Epidermal melanocyte (primary cell): Measurements from ENCODE around the gene KRTAP4-9.
A peak's percentile ranks its signal among the peaks of the same experiment; 100 is the strongest.
"Not testable (repeated sequence)": the region's sequence is repeated elsewhere in the genome, so short reads cannot be mapped to it uniquely, and the experiment has no call there.

Experiments used
- DNase-seq: peaks from one replicate; pipeline ENCODE4 v3.0.0; 2011; ENCODE audit warnings: low spot score; ENCODE audit not compliant: insufficient read length

Gene KRTAP4-9

DNA sequence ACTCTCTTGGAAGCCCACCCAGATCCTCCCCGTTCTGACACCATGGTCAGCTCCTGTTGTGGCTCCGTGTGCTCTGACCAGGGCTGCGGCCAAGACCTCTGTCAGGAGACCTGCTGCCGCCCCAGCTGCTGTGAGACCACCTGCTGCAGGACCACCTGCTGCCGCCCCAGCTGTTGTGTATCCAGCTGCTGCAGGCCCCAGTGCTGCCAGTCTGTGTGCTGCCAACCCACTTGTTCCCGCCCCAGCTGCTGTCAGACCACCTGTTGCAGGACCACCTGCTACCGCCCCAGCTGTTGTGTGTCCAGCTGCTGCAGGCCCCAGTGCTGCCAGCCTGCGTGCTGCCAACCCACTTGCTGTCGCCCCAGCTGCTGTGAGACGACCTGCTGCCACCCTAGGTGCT lies at the start of gene KRTAP4-9:
KRTAP4-9 (plus strand) TSS at position 43 of the 400 bp plus-strand sequence; CDS start at position 43, 0 bp downstream.
- DNase-seq: not testable (repeated sequence)

DNA sequence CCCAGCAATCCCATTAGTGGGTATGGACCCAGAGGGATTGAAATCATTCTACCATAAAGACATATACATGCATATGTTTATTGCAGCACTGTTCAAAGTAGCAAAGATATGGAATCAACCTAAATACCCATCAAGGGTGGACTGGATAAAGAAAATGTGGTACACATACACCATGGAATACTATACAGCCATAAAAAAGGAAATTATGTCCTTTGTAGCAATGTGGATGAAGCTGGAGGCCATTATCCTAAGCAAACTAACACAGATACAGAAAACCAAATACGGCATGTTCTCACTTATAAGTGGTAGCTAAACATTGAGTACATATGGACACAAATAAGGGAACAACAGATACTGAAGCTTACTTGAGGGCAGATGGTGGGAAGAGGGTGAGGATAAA lies 47.6 kb upstream of the KRTAP4-9 start:
- no peak for DNase-seq

DNA sequence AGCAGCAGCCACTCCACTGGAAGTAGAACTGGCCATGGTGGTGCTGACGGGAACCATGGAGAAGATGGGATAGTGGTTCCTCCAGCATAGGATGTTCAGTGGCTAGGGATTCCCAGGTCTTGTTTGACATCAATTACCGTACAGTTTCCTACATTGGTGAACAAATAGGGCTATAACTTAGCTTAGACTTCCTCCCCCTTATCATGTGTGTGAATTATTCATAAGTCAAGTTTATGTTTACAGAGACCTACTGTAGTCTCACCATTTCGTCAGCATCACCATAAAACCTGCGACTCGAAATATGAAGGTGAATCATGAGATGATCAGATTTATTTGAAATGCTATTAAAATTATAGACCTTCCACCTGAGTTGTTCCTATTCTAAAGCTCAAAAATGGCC lies 46.4 kb upstream of the KRTAP4-9 start:
- DNase-seq: no peak

DNA sequence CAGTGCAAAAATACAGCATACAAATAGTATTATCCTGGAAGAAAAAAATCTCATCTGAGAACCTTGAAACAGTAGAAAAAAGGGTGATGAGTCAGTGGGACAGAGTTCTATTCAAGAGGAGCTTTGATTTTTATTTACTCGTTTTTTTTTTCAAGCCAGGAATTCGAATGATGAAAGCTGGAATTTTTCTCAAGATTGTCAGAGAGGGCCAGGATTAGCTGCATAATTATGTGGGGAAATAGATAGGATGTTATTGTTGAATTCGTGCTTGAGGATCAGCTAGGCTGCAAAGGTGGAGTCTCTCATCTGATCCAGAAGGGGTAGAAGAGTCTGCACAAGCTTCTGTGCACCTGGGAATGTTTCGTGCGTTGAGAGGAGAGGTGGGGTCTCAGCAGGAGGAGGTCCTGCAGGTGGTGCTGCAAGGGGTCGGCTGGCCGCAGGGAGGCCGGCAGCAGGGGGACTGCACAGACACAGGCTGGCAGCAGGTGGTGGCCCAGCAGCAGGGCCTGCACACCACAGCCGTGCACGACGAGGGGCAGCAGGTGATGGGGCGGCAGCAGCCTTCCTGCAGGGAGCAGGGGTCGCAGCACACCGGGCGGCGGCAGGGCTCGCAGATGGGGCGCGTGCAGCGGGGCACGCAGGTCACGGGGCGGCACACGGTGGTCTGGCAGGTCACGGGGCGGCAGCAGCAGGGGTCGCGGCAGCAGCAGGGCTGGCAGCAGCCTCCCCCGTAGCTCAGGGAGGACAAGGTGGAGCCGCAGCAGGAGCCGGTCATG lies 45.7 kb upstream of the KRTAP4-9 start:
- not testable (repeated sequence) for DNase-seq

DNA sequence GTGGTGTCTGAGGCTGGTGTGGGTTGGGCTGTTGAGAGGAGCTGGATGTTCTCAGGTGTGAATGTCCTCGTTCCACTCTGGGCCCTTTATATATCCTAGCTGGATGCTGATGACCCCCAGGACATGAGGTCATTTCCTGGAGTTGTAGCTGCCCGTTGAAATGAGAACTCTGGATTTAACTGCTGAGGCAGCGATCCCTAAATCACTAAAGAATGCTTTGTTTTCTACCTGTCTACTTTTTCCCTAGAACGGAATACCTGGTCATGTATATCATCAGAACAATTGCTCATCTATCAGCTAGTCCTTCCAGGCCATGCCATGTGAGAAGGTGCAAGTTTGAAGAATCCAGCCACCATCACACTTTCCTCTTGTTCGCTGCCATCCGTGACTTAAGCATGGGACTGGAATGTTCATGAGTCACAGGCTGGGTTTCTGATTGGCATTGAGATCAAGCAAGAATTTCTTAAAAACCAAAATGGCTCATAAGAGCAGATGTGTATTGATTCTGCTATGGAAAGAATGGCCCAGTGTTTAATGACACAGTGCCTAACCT lies 45.1 kb upstream of the KRTAP4-9 start, which contains the start of gene KRTAP2-3:
KRTAP2-3 (minus strand) TSS at position 63 of the 553 bp plus-strand sequence. CDS start 64 bp downstream, outside the sequence.
- peak; percentile 71 for DNase-seq

DNA sequence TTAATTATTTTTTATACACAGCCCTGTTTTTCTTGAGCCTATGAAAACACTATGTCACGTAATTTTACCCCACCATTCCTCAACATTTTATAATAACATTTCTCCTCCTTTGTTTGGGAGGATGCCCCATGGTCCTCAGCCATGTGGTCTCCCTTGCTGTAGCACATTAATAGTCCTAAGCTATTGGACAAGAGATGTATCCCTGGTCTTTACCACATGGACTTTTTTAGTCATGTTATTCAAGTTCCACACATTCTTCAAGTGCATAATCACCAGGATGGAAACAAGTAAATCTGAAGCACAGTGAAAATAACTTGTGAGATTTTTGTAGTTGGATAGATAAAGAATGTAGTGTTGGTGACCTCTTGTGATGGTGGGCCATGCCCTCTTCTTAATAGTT lies 43.2 kb upstream of the KRTAP4-9 start:
- peak; percentile 48 for DNase-seq

DNA sequence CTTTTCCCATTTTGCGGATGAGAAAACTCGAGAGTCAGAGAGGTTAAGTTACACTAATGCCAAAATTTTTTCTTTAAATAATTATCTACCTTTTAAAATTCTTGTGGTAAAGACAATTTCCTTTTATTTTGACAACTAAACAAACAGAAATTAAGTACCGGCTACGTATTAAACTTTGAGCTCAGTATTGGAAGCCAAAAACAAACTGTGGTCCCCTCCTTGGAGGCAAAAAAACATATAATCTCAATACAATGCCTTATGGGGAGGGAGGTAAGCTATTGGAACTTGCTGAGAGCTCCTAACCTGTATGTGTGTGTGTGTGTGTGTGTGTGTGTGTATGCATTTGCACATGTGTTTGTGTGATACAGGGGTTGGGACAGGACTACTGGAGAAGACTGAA lies 41.7 kb upstream of the KRTAP4-9 start:
- no peak for DNase-seq

DNA sequence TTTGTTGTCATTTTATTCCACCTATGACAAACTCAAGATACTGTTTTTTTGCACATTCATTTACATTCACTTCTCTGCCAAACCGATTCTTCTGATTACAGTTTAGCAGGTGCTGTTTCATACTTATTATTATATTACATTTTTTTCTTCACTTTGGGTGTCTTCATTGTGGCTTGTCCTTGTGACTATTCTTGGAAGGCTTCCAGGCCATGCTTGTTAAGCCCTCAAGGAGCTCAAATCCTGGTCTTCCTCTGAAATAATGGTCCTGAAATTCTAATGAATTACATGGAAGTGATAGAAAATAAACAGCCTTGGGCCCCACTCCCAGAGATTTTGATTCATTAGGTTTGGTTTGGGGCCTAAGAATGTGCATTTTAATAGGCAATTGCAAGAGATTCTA lies 40.9 kb upstream of the KRTAP4-9 start:
- no peak for DNase-seq

DNA sequence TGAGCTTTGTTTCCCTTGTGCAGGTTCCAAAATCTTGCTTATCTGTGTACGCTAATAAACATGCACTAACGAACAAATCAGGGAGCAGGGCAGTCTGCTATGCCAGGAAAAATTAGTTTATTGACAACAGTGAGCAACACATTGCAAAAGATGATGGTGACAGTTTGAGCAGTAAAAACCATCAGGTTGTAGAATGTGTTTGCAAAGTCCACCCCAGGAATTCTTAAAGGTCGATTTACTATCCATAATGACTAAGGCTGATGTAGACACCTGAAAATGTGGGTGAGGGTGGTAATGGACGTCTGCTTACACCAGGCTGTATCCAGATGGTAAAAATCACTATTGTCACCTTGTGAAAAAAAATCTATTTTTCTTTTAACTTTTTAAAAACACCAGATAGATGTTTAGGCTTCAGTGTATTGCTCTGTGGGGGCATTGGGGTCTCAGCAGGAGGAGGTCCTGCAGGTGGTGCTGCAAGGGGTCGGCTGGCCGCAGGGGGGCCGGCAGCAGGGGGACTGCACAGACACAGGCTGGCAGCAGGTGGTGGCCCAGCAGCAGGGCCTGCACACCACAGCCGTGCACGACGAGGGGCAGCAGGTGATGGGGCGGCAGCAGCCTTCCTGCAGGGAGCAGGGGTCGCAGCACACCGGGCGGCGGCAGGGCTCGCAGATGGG lies 40.0 kb upstream of the KRTAP4-9 start:
- not testable (repeated sequence) for DNase-seq

DNA sequence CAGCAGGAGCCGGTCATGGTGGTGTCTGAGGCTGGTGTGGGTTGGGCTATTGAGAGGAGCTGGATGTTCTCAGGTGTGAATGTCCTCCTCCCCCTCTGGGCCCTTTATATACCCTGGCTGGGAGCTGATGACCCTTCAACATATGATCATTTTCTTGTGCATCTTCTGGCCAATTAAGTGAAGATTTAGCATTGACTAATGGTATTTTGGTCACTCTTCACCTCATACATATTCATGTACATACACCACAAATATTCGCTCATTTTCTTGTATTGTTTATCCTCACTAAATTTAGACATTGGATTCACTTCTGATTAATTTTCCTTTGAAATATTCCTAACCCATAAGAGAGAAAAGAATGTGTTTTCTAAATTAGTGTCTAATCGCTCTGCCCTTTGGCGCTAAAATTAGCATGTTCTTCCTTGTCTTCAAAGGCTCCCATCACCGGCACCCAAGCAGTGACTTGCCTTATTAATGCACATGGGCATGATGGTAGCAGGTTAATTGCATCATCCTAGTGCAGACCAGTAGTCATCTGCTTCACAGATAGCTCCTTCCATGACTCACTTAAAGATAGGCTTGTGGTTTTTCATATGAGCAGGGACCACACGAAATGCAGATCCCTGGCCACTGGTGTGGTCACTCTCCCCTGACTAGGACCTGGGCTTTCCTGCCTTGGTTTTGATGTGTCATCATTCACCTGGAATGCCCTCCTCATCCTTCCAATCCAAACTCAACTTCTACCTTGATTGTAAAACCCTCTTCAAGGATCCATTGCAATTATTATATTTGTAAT lies 39.2 kb upstream of the KRTAP4-9 start, which contains the start of gene KRTAP2-4:
KRTAP2-4 (minus strand) TSS at position 51 of the 796 bp plus-strand sequence; CDS start at position 17, 34 bp downstream.
- DNase-seq: no peak

DNA sequence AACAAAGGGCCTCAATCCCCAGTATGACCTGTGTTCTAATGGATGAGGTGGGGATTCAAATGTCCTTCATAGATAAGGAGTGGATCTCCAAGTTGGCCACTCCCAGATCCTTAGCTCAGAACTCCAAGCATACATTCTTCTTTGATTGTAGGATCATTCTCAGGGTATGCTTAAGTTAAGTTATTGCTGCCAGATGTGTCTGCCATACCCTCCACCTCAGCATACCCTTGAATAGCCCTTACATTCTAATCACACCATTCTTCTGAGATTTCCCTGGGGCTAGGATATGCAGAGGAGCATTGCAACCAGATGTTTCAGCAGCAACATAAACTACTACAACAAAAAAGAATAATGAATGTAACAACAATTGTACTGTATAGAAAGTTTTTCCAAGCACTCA lies 37.9 kb upstream of the KRTAP4-9 start:
- no peak for DNase-seq

DNA sequence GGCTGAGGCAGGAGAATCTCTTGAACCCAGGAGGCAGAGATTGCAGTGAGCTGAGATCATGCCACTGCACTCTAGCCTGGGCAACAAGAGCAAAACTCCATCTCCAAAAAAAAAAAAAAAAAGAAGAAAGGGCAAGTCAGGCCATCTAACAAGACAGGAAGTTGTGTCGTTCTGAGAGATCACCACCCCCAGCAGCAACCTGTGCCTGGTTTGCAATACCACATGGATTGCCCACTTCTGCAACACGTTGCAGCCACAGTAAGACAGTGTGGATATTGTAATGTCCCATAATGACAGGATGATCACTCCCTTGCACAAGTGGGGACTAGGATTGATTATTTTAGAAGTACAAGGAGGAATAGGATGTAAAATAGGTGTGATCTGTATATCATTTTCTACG lies 36.2 kb upstream of the KRTAP4-9 start:
- no peak for DNase-seq

DNA sequence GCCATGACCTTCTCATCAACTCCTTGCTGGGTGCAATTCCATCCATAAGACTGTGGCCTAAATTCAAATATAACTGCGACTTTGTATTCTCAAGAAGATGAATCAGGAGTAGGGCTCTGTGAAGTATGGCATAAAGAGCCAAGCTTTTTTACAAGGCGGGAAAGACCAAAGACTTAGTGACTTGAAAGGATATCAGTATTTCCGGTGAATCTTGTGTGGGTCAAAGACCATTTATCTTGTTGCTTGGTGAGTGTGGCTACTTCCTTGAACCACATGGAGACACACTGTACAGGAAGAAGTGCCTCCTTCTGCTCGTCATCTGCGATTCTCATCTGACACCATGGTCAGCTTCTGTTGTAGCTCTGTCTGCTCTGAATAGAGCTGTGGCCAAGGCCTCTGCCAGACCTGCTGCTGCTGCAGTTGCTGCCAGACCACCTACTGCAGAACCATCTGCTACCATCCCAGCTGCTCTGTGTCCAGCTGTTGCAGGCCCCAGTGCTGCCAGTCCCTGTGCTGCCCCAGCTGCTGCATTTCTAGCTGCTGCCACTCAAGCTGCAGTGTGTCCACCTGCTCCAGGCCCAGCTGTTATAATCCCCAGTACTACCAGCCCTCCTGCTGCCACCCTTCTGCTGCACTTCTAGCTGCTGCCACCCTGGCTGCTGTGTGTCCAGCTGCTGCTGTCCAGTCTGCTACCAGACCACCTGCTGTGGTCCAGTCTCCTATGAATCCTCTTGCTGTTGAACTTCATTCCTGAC lies 33.4 kb upstream of the KRTAP4-9 start:
- DNase-seq: no peak

DNA sequence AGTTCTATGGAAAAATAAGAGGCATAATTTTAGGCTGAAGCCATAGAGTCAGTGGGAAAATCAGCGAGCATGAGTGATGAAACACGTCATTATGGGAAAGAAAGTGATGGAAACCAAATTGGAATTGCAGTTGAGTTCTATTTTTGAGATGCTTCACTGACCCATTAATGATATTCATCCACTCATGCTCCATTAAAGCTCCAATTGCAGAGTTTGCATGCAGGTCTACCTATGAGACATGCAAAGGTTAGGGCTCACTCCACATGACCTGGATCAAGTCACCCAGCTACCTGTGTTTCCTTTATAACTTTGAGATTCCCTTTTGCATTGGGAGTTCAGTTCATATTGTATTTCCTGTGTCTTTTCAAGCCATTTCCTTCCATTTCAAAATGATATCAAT lies 31.5 kb upstream of the KRTAP4-9 start:
- no peak for DNase-seq

DNA sequence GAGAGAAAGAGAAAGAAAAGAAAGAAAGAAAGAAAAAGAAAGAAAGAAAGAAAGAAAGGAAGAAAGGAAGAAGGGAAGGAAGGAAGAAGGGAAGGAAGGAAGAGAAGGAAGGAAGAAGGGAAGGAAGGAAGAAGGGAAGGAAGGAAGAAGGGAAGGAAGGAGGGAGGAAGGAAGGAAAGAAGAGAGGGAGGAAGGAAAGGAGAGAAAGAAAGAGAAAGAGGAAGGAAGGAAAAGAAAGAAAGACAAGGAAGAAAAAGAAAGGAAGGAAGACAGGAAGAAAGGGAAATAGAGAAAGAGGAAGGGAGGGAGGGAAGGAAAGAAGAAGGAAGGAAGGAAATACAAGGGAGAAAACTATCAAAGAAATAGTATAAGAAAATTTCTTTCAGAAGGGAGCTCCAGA lies 28.4 kb upstream of the KRTAP4-9 start:
- no peak for DNase-seq

DNA sequence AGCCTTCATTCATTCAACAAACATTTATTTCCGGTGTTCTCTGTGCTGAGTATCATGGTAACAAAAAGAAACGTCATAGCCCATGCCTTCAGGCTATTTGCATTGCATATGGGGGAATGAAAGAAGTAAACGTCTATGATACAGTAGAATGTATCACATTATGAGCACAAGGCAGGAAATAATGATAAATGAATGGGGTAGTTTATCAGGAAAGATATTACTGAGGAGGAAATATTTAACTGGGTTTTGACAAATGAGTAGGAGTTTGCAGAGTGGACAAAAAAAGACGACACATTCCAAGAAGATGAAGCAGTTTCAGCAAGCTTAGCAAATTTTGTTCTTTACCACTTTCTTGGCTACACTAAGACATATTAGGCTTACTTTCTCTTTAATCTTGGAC lies 22.6 kb upstream of the KRTAP4-9 start:
- DNase-seq: no peak

DNA sequence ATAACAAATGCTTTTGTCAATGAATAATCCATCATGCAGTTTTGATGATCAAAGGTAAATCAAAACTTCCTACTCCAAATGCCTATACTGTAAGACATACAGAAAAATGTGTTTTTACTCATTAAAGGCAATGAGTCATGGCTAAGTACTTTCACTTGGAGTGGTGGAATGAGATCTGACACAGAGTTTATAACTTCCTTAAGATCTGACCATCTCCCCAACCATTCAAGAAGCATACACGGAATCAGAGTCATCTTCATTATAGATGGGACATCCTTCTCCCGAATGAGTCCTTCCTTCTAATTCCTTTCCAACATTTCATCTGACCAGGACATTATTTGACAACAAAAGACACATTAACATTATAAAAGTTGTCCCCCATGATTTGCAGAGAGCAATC lies 21.8 kb upstream of the KRTAP4-9 start:
- DNase-seq: not testable (repeated sequence)

DNA sequence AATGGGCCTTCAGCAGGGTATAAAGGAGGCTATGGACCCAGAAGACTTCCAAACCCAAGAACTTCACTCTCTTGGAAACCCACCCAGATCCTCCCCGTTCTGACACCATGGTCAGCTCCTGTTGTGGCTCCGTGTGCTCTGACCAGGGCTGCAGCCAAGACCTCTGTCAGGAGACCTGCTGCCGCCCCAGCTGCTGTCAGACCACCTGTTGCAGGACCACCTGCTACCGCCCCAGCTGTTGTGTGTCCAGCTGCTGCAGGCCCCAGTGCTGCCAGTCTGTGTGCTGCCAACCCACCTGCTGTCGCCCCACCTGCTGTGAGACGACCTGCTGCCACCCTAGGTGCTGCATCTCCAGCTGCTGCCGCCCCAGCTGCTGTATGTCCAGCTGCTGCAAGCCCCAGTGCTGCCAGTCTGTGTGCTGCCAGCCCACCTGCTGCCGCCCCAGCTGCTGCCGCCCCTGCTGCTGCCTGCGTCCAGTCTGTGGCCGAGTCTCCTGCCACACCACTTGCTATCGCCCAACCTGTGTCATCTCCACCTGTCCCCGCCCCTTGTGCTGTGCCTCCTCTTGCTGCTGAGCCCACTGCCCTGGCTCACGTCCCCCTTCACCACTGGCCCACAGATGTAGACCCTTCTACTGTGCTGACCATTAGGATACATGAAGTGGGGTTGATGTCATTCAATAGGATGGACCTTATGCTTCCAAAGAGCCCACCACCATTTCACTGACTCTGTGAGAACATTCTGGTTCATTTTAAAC lies 20.9 kb upstream of the KRTAP4-9 start, which contains the start of gene KRTAP4-7:
KRTAP4-7 (plus strand) TSS at position 51 of the 757 bp plus-strand sequence; CDS start at position 108, 57 bp downstream.
- DNase-seq: not testable (repeated sequence)

DNA sequence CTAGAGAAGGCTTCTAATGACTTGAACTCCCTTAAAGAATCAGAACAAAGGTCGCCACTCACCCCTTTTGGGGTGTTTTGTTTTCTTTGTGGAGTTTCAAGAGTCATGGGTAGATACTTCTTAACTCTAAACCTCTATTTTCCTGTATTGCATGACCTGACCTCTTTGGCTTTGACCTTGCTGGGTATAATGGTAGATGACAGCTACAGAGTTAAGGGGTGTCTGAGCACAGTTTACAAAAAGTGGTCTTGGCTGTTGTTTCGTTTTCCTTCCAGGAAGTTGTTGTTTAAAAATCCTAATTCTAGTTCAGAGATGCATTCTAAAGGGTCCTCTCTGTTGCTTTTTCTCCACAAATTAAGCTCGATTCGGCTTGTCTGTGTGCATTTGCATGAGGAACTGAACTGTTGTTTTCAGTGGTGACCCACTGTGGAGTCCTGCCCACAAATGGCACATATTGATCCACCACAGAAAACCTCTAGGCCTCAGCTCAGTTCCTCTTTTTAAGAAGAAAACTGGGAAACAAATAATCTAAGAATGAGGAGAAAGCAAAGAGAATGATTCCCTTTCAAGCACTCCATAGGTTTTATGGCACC lies 16.3 kb upstream of the KRTAP4-9 start:
- DNase-seq: not testable (repeated sequence)
